ENCODE results near the gene RPL36AL.

- no peak for TF ChIP-seq CTCF (IDR thresholded peaks at IDR 0.05)
- no peak for TF ChIP-seq EP300 (IDR thresholded peaks at IDR 0.05)
- TF ChIP-seq POLR2A (IDR thresholded peaks at IDR 0.05; ENCODE audit: low read depth), result no peak
These were observed 39.0 kb downstream of the RPL36AL start for GRCh38 chr14:49581209-49582112.
